CD4-positive, CD25-positive, alpha-beta regulatory T cell (primary cell): Measurements from ENCODE around the gene CD99. TPM values are rescaled to one million over a fixed set of nuclear protein-coding genes. Genes with fewer than 3 reads are reported as not detected.
"Not testable (repeated sequence)": the region's sequence is repeated elsewhere in the genome, so short reads cannot be mapped to it uniquely, and the experiment has no call there.

ENCODE experiments used
- ATAC-seq, 2 donors: fragments of 150-1000 bp; cut with Tn5 transposase; one replicate each; pipeline ENCODE4 v1.10.0; 2021; ENCODE audit warnings: low read depth in 2 of 2, moderate number of reproducible peaks in 2 of 2, moderate library complexity in 1 of 2
- DNase-seq, 3 donors: peaks; one replicate each; pipeline versions ENCODE4 v3.0.0 to v3.0.0-alpha.2; 2012 to 2022; ENCODE audit warnings: mixed read lengths in 1 of 3
- H3K27ac ChIP-seq: one replicate; pipeline ENCODE4 v1.7.0; 2013; ENCODE audit warnings: mild to moderate bottlenecking, low read length; ENCODE audit not compliant: insufficient read depth, poor library complexity, severe bottlenecking
- H3K27me3 ChIP-seq: one replicate; pipeline ENCODE4 v1.7.0; 2013; ENCODE audit warnings: low read length; ENCODE audit not compliant: control insufficient read depth, insufficient read depth
- H3K36me3 ChIP-seq: one replicate; pipeline ENCODE4 v1.7.0; 2013; ENCODE audit warnings: mild to moderate bottlenecking, low read length, moderate library complexity; ENCODE audit not compliant: control insufficient read depth, insufficient read depth
- H3K4me1 ChIP-seq: 2 replicates; pipeline ENCODE4 v1.7.0; 2013; ENCODE audit warnings: mild to moderate bottlenecking, low read length; ENCODE audit not compliant: insufficient read depth, control insufficient read depth, poor library complexity, severe bottlenecking
- H3K4me3 ChIP-seq: one replicate; pipeline ENCODE4 v1.7.0; 2013; ENCODE audit warnings: low read depth, mild to moderate bottlenecking, low read length, moderate library complexity
- H3K9me3 ChIP-seq, 2 experiments: 1 replicate in 1 of 2; 2 replicates in 1 of 2; pipeline ENCODE4 v1.7.0; 2013; ENCODE audit warnings: low read length in 2 of 2, mild to moderate bottlenecking in 1 of 2, moderate library complexity in 1 of 2; ENCODE audit not compliant: control insufficient read depth in 2 of 2
- H3K27ac Mint-ChIP-seq, 3 donors: one replicate each; pipeline ENCODE4 v1.8.0; 2020 to 2022; ENCODE audit warnings: mild to moderate bottlenecking in 3 of 3, mixed read lengths in 3 of 3, moderate library complexity in 2 of 3
- H3K27me3 Mint-ChIP-seq: one replicate; pipeline ENCODE4 v1.8.0; 2022; ENCODE audit warnings: mild to moderate bottlenecking, mixed read lengths
- H3K36me3 Mint-ChIP-seq: one replicate; pipeline ENCODE4 v1.8.0; 2020; ENCODE audit warnings: mixed read lengths
- H3K4me1 Mint-ChIP-seq, 4 donors: one replicate each; pipeline ENCODE4 v1.8.0; 2020 to 2022; ENCODE audit warnings: mixed read lengths in 4 of 4, mild to moderate bottlenecking in 1 of 4
- H3K4me3 Mint-ChIP-seq, 4 donors: one replicate each; pipeline ENCODE4 v1.8.0; 2020 to 2022; ENCODE audit warnings: mild to moderate bottlenecking in 4 of 4, mixed read lengths in 4 of 4, moderate library complexity in 3 of 4
- H3K9me3 Mint-ChIP-seq, 7 donors: one replicate each; pipeline ENCODE4 v1.8.0; 2020 to 2022; ENCODE audit warnings: mixed read lengths in 7 of 7, mild to moderate bottlenecking in 3 of 7, moderate library complexity in 2 of 7
- polyA plus RNA-seq, 4 donors: library from polyadenylated mRNA; unstranded; fragments of 300-500 nt; fragmentation: Illumina TruSeq; gene quantifications; one replicate each; pipeline ENCODE4 v1.2.3, GENCODE V29; 2021
- total RNA-seq: library from RNA; stranded (reverse); gene quantifications from one replicate; pipeline ENCODE4 v1.2.3, GENCODE V29; 2022

Gene CD99
- total and polyA plus RNA-seq, 5 donors from 2014 or later = 286 to 459 (median 320) TPM

DNA sequence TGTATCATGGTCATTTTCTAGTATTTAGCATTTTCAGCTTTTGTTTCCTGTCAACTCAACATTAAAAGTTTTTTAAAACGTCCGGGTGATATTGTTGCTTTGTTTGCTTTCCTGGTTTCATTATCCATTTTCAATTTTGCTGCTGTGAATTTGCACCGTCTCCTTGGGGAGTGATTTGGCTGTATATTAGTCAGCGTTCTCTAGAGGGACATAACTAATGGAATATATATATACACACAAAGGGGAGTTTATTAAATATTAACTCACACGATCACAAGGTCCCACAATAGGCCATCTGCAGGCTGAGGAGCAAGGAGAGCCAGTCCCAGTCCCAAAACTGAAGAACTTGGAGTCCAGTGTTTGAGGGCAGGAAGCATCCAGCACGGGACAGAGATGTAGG is 55.2 kb downstream of the CD99 start:
- H3K4me1 Mint-ChIP-seq, ATAC-seq, H3K4me3 ChIP-seq, H3K27ac ChIP-seq, H3K27me3 Mint-ChIP-seq, H3K9me3 ChIP-seq, DNase-seq, H3K4me3 Mint-ChIP-seq, H3K4me1 ChIP-seq, H3K27me3 ChIP-seq, H3K9me3 Mint-ChIP-seq: not testable (repeated sequence)
- Mint-ChIP-seq H3K27ac (peak overlapping the region in 1 of 3 donors; percentile 7), H3K36me3 (peaks cover 16% of the 10 kb centered on the region)
- peaks cover 12% of the 10 kb centered on the region for H3K36me3 ChIP-seq

DNA sequence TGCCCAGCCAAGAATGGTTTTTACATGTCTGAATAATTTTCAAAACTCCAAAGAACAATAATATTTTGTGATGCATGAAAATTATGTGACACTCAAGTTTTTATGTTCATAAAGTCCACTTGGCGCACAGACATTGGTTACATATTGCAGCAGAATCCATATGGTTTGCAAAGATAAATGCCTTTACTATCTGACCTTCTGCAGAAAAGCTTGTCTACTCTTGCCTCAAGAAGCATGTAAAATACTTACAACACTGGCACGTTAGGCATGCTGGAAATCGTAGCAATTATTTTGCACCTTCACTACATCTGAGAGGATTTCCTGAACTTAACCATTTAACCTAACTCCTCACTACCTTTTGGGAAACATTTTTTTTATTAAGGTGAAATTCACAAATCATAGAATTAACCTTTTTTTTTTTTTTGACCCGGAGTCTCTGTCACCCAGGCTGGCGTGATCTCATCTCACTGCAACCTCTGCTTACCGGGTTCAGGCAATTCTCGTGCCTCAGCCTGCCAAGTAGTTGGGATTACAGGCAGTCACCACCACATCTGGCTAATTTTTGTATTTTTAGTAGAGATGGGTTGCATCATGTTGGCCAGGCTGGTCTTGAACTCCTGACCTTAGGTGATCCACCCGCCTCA is 57.2 kb downstream of the CD99 start:
- no peak overlapping the region for H3K27ac ChIP-seq
- H3K27ac Mint-ChIP-seq = no peak overlapping the region
- DNase-seq (no peak), ATAC-seq (no peak)
- no peaks in the 10 kb centered on the region for H3K4me1 ChIP-seq
- no peaks in the 10 kb centered on the region for H3K9me3 Mint-ChIP-seq
- peaks cover 6% of the 10 kb centered on the region for H3K36me3 ChIP-seq
- no peak overlapping the region for H3K4me3 Mint-ChIP-seq
- no peak overlapping the region for H3K4me3 ChIP-seq
- no peaks in the 10 kb centered on the region for H3K27me3 Mint-ChIP-seq
- peaks cover 0 to 2% (median 0%) of the 10 kb centered on the region in 4 donors for H3K4me1 Mint-ChIP-seq
- H3K9me3 ChIP-seq = no peaks in the 10 kb centered on the region
- no peaks in the 10 kb centered on the region for H3K27me3 ChIP-seq
- H3K36me3 Mint-ChIP-seq = peaks cover 4% of the 10 kb centered on the region

DNA sequence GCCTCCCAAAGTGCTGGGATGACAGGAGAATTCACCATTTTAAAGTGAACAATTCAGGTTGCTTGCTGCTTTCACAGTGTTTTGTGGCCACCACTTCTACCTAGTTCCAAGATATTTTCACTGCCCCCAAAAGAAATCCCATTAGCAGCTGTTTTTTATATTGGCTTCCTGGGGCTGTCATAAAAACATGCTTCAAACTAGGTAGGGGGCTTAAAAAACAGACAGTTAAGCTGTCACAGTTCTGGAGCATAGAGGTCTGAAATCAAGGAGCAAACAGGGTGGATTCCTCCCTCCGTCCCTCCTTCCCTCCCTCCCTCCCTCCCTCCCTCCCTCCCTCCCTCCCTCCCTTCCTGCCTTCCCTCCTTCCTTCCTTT is 57.7 kb downstream of the CD99 start:
- H3K4me3 Mint-ChIP-seq = no peak overlapping the region
- no peaks in the 10 kb centered on the region for H3K9me3 ChIP-seq
- peaks cover 0 to 2% (median 0%) of the 10 kb centered on the region in 4 donors for H3K4me1 Mint-ChIP-seq
- H3K4me3 ChIP-seq = no peak overlapping the region
- no peak for DNase-seq
- no peak overlapping the region for H3K27ac Mint-ChIP-seq
- ATAC-seq = no peak
- H3K27ac ChIP-seq = no peak overlapping the region
- no peaks in the 10 kb centered on the region for H3K9me3 Mint-ChIP-seq
- H3K27me3 Mint-ChIP-seq = no peaks in the 10 kb centered on the region
- no peaks in the 10 kb centered on the region for H3K27me3 ChIP-seq
- H3K36me3 ChIP-seq = peaks cover 3% of the 10 kb centered on the region
- H3K36me3 Mint-ChIP-seq = peaks cover 1% of the 10 kb centered on the region
- H3K4me1 ChIP-seq = no peaks in the 10 kb centered on the region

DNA sequence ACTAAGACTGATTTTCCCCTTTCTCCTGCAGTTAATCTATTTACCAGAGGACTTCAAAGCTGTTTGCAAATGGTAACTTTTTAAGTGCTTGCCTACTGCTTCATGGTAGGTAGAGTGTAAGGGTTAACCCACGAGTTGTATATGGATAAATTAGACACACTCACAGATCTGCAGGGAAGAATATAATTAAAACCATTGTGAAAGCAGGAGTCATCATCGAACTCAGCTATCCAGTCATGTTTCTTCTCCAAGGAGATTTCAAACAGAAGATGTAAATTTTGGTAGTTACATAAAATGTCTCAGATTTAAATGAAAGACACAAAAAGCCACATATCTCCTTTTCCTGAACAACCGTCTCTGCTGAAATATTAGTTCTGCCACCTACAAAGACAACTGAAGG is 60.2 kb downstream of the CD99 start:
- ATAC-seq (no peak), DNase-seq (no peak)
- Histone ChIP-seq H3K36me3 (no peaks in the 10 kb centered on the region), H3K27ac (no peak overlapping the region), H3K27me3 (no peaks in the 10 kb centered on the region), H3K4me1 (no peaks in the 10 kb centered on the region), H3K4me3 (no peak overlapping the region), H3K9me3 (no peaks in the 10 kb centered on the region)
- no peaks in the 10 kb centered on the region for H3K27me3 Mint-ChIP-seq
- H3K4me3 Mint-ChIP-seq = no peak overlapping the region
- no peak overlapping the region for H3K27ac Mint-ChIP-seq
- H3K4me1 Mint-ChIP-seq = no peaks in the 10 kb centered on the region
- no peaks in the 10 kb centered on the region for H3K36me3 Mint-ChIP-seq
- H3K9me3 Mint-ChIP-seq = no peaks in the 10 kb centered on the region

GRCh38 chrX:2751874-2752300 is 60.8 kb downstream of the CD99 start, which contains the start of gene XG:
Gene XG, plus strand, starts transcription at chrX:2752040. Its CDS starts 235 bp downstream, at chrX:2752275.
- H3K4me3 ChIP-seq, H3K27ac Mint-ChIP-seq, H3K9me3 Mint-ChIP-seq, H3K36me3 ChIP-seq, H3K4me1 ChIP-seq, H3K4me3 Mint-ChIP-seq, H3K27ac ChIP-seq, H3K9me3 ChIP-seq, H3K27me3 ChIP-seq, H3K36me3 Mint-ChIP-seq, H3K4me1 Mint-ChIP-seq, DNase-seq, H3K27me3 Mint-ChIP-seq, ATAC-seq: not testable (repeated sequence)

DNA sequence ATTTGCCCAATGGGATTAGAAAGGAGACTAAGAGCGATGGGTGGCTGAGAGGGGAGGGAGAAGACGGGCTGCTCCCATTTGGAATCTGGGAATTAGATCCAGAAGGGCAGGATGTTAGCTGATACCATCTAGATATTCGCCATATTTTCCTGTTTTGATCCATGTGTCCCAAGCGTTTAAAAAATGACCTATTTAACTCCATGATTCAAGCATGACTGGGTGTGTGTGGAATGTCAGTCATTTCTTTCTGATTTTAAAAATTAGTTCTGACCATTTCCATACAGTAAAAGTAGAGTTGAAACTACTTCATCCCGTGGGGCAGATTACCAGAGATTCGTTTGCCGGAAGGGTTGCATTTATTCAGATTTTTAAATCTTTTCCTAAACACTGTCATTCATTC is 61.3 kb downstream of the CD99 start:
- DNase-seq, H3K4me1 ChIP-seq, H3K27me3 ChIP-seq, H3K4me1 Mint-ChIP-seq, H3K36me3 ChIP-seq, H3K9me3 ChIP-seq, H3K9me3 Mint-ChIP-seq, H3K36me3 Mint-ChIP-seq, H3K27me3 Mint-ChIP-seq, H3K4me3 Mint-ChIP-seq, H3K27ac ChIP-seq, H3K4me3 ChIP-seq, ATAC-seq, H3K27ac Mint-ChIP-seq: not testable (repeated sequence)

- H3K36me3 ChIP-seq, H3K27ac ChIP-seq, H3K4me3 Mint-ChIP-seq, H3K9me3 Mint-ChIP-seq, H3K4me3 ChIP-seq, H3K27me3 ChIP-seq, H3K4me1 Mint-ChIP-seq, H3K27me3 Mint-ChIP-seq, H3K9me3 ChIP-seq, H3K4me1 ChIP-seq, H3K27ac Mint-ChIP-seq, ATAC-seq, DNase-seq, H3K36me3 Mint-ChIP-seq: not testable (repeated sequence)
These were observed 64.1 kb downstream of the CD99 start for GRCh38 chrX:2755163-2755715.

- H3K4me1 Mint-ChIP-seq = peaks cover 0 to 5% (median 0%) of the 10 kb centered on the region in 4 donors
- H3K27ac Mint-ChIP-seq = no peak overlapping the region
- H3K36me3 ChIP-seq = no peaks in the 10 kb centered on the region
- no peak for DNase-seq
- no peaks in the 10 kb centered on the region for H3K4me1 ChIP-seq
- no peaks in the 10 kb centered on the region for H3K36me3 Mint-ChIP-seq
- no peaks in the 10 kb centered on the region for H3K27me3 ChIP-seq
- no peak for ATAC-seq
- no peaks in the 10 kb centered on the region for H3K27me3 Mint-ChIP-seq
- no peak overlapping the region for H3K4me3 Mint-ChIP-seq
- no peak overlapping the region for H3K27ac ChIP-seq
- H3K9me3 Mint-ChIP-seq = peaks cover 0 to 7% (median 0%) of the 10 kb centered on the region in 7 donors
- no peak overlapping the region for H3K4me3 ChIP-seq
- no peaks in the 10 kb centered on the region for H3K9me3 ChIP-seq
These were observed 65.5 kb downstream of the CD99 start for GRCh38 chrX:2756548-2756947.
